NCI-H2171 (cell line): ENCODE results near the gene GRAP2.
A peak's percentile ranks its signal among the peaks of the same experiment; 100 is the strongest.
"Not testable (repeated sequence)": the region's sequence is repeated elsewhere in the genome, so short reads cannot be mapped to it uniquely, and the experiment has no call there.

Experiments used
- DNase-seq: peaks from one replicate; lab custom pipeline; 2025; lab: John Stamatoyannopoulos, UW

GRAP2 gene

GRCh38 chr22:39897841-39898240, 3.0 kb upstream of the GRAP2 start:
- no peak for DNase-seq

- DNase-seq, result peak; percentile 71
These were observed 1.9 kb upstream of the GRAP2 start for GRCh38 chr22:39898997-39899396.

GRCh38 chr22:39901565-39902146, 772 bp downstream of the GRAP2 start:
- no peak for DNase-seq

- DNase-seq, result not testable (repeated sequence)
These were observed 3.1 kb downstream of the GRAP2 start for GRCh38 chr22:39904024-39904423.

- no peak for DNase-seq
These were observed 4.0 kb downstream of the GRAP2 start for GRCh38 chr22:39904862-39905261.

- DNase-seq, result no peak
These were observed 4.8 kb downstream of the GRAP2 start for GRCh38 chr22:39905687-39906086.

GRCh38 chr22:39906207-39906606, 5.3 kb downstream of the GRAP2 start:
- DNase-seq, result no peak

- no peak for DNase-seq
These were observed 6.2 kb downstream of the GRAP2 start for GRCh38 chr22:39907047-39907446.

- no peak for DNase-seq
These were observed 6.8 kb downstream of the GRAP2 start for GRCh38 chr22:39907605-39908097.

- DNase-seq, result no peak
These were observed 7.3 kb downstream of the GRAP2 start for GRCh38 chr22:39908136-39908535.

- DNase-seq, result no peak
These were observed 7.9 kb downstream of the GRAP2 start for GRCh38 chr22:39908737-39909136.

- DNase-seq, result no peak
These were observed 10.2 kb downstream of the GRAP2 start for GRCh38 chr22:39910876-39911613.

GRCh38 chr22:39913321-39913720, 12.4 kb downstream of the GRAP2 start:
- DNase-seq, result no peak

GRCh38 chr22:39913886-39914285, 13.0 kb downstream of the GRAP2 start:
- DNase-seq, result no peak

- no peak for DNase-seq
These were observed 13.7 kb downstream of the GRAP2 start for GRCh38 chr22:39914584-39914983.

- no peak for DNase-seq
These were observed 14.4 kb downstream of the GRAP2 start for GRCh38 chr22:39915295-39915726.

GRCh38 chr22:39916496-39916895, 15.6 kb downstream of the GRAP2 start:
- DNase-seq, result no peak

GRCh38 chr22:39917197-39917643, 16.3 kb downstream of the GRAP2 start:
- DNase-seq, result no peak

- DNase-seq, result no peak
These were observed 17.1 kb downstream of the GRAP2 start for GRCh38 chr22:39917776-39918495.

GRCh38 chr22:39920134-39920743, 19.4 kb downstream of the GRAP2 start:
- no peak for DNase-seq

- no peak for DNase-seq
These were observed 22.8 kb downstream of the GRAP2 start for GRCh38 chr22:39923696-39924095.

- no peak for DNase-seq
These were observed 23.4 kb downstream of the GRAP2 start for GRCh38 chr22:39924286-39924685.
